HG02588 (cell line): ENCODE data around the gene LRRC25.

ENCODE experiments used
- ATAC-seq: cut with Tn5 transposase; IDR thresholded peaks from one replicate; pipeline ENCODE4 v1.9.1; 2021; ENCODE audit warnings: mild to moderate bottlenecking, moderate library complexity; ENCODE audit not compliant: unreplicated experiment

The LRRC25 gene

DNA sequence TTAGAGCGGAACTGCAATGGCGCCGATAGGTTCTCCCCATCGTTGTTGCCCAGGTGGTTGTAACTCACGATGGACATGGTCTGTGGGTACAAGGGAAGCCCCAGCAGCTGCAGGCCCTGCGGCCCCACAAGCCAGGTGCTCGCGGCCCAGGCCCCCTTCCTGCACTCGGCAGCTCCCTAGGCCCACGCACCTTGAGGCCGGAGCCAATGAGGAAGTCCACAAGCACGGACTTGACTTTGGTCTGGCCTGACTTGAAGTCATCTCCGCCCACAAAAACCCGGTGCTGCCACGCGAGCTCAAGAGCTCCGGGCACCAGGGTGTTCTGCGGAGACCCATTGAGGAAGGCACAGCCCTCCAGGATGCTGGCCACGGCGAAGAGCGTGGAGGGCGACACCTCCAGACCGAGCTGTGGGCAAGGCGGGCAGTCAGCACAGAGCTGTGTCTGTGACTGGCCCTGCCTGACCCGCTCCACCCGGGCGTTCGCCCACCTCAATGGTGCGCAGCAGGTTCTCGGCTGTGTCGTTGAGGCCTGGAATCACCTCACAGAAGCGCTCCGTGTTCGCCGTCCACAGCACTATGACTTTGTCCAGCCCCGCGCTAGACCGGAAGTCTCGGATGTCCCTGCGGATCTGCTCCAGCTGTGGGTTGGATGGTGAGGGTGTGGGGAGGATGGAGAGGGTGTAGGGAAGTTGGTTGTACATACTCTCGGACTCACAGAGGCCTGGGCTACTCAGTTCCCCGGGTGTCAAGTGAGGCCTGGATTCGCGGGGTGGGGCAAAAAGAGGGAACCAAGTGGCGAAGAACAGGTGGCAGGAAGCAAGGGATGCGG lies 38.6 kb upstream of the LRRC25 start:
- no peak for ATAC-seq

DNA sequence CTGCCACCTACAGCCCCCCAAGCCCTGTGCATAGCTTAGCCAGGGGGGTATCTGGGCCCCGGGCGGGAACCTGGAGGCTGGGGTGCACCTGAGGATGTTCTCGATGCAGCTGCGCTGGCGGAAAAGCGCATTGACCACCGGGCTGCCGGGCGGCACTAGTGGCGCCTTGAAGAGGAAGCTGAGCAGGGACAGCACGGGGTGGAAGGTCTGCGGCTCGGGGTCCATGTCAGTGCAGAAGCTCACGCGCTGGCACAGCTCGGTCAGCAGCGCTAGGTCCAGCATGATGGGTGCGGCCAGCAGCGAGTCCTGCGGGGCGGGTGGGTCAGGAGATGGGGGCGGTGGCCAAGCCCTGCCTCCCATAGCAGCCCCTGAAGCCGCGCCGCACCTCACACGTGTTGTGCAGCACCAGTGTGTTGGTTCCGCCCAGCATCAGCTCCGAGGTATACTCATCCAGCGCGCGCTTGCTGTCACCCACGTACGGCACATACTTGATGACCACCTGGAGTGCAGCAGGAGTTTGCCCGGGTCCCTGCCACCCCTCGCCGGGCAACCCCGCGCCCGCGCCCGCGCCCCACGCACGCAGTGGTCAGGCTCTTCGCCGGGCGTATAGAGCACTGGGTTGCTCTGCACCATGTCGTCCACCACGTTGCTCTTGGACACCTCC lies 37.9 kb upstream of the LRRC25 start:
- ATAC-seq, result no peak

DNA sequence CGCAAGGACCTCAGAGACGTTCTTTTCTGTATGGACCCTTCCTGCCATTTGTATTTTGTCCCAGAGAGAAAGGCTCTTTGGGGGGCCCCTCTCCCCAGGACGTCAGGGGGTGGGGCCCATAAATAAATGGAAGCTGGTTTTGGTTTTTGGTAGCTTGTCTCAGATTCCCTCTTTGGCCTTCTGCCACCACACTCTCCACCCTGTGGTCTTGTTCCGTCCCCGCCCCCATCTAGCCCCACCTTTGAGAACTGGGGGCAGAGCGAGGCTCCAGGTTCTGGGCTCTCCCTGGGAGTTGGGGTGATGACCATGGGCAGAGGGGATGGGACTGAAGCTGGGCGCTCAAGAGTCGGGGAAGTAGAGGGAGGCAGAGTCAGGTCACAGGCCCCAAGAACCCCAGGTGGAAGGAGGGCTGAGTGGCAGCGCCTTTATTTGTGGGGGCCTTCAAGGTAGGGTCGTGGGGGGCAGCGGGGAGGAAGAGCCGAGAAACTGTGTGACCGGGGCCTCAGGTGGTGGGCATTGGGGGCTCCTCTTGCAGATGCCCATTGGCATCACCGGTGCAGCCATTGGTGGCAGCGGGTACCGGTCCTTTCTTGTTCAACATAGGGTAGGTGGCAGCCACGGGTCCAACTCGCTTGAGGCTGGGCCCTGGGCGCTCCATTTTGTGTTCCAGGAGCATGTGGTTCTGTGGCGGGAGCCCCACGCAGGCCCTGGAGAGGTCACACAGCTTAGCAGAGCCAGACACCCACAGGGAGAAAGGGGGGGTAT lies 37.2 kb upstream of the LRRC25 start:
- ATAC-seq, result no peak

DNA sequence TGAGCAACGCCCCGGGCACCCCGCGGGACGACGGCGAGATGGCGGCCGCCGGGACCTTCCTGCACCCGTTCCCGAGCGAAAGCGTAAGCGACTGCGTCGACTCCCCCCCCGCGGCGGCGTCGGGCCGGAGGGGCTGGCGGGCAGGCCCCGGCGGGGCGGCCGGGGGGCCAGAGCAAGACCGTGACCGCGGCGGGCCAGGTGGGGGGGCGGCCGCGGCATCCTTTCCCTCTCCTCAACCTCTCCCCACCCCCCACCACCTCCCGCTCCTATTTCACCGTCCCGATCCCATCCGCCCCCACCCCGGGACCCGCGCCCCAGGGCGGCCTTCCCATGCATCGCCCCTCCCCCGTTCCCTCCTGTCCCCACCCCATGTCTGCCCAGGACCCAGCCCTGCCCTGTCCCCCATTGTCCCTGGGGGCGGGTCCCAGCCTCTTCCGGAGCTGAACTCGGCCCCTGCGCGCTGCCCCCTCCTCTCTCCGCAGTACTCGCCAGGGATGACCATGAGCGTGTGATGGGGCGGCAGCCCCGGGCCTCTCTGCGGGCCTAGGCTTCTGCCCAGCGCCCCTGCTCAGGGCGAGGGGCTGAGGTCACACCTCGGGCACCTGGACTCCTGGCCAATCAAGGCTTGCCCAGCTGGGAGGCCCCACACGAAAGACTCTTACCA lies 36.4 kb upstream of the LRRC25 start:
- no peak for ATAC-seq

DNA sequence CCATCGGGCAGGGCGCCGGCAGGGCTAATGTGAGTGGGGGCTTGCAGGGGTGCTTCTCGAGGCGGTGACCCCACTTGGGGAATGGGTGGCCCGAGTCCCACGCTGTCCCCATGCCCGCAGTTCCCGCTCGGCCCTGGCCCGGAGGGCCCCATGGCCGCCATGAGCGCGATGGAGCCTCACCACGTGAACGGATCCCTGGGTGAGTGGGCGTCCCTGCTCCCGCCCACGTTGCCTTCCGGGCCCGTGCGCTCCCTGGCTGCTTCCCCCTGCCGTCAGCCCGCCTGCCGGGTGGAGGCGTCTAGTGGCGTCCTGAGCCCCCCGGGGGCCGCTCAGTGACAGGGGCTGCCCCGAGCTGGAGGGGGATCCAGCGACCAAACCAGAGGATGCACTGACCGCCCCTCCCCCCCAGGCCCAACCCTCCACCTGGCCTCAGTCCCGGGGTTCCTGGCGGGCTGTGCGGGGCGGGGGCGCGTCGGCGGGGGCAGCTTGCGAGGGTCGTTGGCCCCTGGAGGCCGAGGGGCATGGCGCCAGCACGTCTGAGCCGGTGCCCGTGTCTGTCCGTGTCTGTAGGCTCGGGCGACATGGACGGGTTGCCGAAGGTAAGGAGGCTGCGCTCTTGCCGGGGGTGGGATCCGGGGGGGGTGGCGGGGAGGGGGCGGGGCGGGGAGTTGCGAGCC lies 35.7 kb upstream of the LRRC25 start:
- ATAC-seq, result no peak

DNA sequence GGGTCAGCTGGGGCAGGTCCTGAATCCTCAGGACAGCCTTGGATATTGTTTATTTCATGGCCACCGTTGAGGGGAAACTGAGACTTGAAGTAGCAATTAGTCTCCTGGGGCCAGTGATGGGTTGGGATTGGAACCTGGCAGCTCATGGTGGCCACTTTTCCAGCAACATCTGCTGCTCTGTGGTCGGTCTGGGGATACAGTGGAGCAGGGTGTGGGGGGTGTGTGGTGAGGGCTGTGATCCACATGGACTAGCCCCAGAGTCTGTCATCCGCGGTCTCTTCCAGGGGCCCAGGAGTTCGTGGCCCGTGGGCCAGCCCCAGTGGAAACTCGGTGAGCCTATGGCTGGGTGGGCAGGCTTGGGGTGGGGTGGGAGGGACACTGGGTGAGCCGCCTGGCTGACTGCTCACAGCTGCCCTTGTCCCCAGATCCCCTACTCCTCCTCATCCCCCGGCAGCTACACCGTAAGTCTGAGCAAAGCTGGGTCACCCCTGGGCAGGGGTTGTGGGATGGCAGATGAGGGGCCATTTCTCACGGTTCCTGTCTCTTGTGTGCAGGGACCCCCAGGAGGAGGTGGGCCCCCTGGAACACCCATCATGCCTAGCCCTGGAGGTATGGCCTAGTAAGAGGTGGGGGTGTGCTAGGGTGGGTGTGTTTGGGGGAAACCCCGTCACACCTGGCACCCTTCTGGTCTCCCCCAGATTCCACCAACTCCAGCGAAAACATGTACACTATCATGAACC lies 35.0 kb upstream of the LRRC25 start:
- ATAC-seq, result no peak

DNA sequence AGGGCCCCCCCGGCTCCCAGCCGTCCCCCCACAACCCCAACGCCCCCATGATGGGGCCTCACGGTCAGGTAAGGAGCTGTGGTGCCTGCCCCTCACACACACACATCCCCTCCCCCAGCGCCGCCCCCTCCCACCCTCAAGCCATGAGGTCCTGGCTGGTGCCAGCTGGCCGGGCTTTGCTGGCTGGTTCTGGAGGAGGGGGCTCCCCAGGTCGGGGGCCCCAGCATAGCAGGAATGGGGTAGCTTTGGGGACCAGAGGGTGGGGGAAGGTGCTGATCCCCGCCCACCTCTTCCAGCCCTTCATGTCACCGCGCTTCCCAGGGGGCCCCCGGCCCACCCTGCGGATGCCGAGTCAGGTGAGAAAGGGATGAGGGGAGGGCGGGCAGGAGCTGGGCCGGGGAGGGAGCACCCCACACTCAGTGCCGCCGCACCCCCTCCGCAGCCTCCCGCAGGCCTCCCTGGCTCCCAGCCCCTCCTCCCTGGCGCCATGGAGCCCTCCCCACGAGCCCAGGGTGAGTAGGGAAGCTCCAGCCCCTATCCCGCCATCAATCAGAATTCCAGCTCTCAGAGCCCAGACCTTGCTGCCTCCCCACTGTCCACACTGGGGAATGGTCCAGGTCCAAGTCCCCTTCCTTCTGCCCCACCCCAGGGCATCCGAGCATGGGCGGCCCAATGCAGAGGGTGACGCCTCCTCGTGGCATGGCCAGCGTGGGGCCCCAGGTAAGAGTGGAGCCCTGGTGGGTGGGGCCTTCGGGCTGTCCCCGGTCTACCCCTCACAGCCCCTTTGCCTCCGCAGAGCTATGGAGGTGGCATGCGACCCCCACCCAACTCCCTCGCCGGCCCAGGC lies 34.2 kb upstream of the LRRC25 start:
- no peak for ATAC-seq

DNA sequence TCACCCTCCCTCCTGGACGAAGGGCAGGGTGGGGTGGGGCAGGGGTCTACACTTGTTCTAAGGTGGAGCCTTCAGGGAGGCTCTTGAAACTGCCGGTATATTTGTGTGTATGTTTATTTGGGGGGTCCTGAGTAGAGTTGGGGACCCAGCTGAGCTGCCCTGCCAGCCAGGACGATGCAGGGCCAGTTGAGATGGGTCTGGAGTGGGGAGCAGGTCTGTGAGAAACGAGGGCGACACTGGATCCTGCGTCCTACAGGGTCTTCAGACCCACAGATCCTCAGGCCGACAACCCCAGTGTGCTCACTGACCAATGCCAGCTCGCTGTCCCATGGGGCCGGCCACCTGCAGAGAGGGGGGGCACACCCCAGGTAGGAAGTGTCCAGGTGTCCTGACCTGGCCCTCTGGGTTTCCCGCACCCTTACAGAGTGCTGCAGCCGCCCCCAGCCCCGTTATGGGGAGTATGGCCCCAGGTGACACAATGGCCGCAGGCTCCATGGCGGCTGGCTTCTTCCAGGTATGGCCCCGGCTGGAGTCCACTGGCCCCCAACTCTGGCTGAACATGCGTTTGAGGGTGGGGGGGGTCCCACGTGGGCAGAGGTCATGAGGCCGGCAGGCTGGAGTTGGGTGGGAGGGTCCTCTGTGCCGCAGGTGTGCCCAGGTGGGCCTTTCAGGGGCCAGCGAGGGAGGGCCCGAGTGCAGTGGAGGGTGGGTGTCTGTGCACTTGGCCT lies 33.2 kb upstream of the LRRC25 start:
- ATAC-seq, result no peak

DNA sequence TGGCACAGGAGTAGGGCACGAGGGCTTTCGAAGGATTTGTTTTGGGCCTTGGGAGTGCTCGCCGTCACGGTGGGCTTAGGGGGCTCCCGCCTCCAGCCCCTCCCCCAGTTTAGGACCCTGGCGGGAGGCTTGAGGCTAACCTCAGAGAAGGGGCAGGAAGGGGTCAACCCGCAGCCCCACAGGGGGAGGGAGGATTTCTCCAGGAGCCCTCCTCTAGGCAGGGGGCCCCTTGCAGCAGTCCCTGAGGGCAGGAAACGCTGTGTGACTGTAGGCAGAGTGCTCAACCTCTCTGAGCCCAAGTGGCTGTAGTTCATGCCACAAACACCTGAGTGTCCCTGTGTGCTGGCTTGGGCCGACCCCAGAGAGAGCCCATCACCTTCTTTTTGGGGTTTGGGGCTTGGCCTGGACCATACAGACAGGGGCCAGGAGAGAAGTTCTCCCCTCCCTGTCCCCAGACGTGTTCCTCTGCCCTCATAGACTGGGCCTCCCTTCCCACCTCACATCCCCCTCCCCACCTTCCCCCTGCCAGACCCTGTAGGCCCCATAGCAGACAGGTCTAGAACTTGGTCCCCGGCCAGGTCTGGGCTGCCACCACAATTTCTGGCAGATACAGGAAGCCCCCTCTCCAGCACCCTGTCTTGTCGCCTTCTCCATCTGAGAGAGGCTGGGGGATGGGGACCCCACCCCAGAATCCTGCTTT lies 32.4 kb upstream of the LRRC25 start:
- no peak for ATAC-seq

DNA sequence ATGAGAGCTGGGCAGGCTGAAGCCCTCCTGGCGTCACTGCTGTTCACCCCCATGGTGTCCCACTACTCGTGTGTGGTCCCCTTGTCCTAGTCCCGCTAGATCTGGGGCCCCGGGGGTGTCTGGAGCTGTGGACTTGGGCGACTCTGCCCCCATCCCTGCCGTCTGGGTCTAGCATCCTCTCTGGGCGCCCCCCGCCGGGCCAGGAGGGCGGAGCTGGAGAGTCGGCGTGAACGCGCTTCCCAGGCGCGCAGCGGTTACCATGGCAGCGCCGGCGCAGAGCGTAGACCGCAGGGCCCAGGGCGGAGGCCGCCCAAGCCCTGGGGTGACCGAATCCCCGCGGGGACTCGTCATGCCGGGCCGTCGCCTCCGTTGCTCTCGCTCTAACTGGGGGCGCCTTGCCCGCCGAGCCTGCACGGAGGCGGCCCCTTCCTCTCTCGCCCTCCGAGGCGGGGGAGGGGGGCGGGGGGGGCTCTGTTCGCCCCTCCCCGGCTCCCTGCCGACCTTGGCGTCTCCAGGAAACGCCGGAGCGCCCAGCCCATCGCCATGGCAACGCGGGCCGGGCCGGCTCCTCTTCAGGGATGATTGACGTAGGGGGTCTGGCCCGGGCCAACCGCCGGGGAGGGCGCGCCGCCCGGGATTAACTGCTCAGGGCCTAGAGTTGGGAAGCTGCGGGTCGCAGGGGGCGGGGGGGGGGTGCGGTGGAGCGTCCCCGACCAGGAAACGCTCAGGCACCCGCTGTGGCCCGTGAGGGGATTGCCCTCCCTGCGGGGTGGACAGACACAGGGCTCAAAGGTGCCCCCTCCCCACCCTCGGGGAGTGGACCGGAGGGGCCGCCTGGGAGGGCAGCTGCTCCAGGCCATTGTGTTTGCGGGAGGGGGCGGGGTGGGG lies 31.6 kb upstream of the LRRC25 start:
- peak; percentile 44 for ATAC-seq

DNA sequence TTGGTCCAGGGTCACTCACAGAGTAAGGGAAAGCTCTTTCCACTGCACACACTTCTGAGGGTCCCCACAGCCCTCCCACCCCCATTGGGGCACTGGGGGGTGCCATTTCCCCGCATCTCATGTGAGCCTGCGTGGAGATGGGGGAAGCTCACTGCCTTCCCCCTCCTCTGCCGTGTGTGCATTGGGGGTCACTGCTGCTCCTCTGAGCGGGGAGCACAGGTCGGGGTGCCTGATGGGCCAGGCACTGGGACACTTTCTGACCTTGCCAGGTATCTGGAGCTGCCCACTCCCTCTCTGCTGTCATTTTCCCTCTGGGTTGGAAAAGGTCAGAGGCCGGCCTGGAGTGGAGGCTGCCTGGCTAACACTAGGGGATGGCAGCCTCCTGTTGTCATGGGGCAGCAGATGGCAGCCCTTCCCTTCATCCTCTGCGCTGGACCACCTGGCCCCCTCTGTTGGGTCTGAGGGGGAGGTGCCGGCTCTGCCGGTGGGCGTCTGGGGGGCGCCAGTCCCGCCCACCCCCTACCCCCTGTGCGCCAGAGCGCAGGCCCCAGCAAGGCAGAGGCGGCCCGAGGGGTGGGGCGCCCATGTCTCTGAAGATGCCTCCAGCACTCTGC lies 30.9 kb upstream of the LRRC25 start:
- no peak for ATAC-seq

DNA sequence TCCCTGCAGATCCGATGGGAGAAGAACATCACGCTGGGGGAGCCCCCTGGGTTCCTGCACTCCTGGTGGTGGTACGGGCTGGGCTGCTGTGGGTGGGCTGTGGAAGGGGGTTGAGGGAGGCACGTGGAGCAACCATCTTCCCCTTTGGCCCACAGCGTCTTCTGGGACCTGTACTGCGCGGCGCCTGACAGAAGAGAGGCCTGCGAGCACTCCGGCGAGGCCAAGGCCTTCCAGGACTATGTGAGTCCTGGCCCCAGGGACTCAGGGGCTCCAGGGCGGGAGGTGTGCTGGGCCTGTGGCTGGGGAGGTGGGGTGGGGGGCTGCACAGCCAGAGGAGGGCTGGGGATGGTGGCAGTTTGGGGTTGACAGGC lies 30.3 kb upstream of the LRRC25 start:
- ATAC-seq, result no peak

DNA sequence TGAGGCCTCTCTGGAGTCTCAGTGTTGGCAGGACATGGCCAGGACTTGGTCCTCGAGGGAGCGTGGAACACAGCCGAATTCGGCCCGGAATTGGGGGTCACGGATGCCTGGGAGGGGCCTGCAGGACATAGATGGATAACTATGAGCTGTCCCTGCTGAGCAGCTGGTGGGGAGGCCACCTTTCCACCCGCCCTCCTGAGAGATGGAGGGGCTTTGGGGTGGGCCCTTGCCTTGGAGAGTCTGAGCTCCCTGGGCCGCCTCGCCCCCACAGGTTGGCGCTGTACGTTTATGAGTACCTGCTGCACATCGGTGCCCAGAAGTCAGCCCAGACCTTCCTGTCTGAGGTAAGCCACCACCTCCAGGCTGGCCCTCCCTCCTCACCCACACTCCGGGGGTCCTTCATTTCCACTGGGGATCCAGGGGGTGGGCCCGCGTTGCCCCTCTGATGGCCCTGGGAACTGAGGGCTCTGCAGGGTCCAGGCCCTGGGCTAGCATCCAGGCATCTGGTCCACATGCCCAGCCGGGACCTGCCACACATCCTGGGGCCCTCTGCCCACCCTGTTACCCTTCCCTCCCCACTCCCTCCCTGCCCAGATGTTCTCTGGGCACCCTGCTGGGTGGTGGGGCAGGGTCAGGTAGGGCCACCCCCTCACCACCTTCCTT lies 29.8 kb upstream of the LRRC25 start:
- ATAC-seq, result no peak

DNA sequence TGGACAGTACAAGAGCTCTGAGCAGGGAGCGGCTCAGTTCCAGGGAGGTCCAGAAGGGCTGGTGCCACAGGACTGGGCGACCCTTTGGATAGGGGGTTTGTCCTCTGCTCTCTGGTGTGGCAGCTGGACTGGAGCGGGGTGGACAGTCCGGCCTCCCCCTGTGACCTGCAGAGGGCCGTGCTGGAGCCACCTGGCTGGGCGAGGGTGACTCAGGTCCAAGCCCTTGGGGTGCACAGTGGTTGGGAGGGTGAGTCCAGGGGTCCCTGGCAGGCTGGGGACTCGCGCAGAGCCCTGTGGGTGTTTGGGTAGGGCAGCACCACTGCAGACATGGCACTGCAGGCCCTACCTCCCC lies 29.0 kb upstream of the LRRC25 start:
- no peak for ATAC-seq

DNA sequence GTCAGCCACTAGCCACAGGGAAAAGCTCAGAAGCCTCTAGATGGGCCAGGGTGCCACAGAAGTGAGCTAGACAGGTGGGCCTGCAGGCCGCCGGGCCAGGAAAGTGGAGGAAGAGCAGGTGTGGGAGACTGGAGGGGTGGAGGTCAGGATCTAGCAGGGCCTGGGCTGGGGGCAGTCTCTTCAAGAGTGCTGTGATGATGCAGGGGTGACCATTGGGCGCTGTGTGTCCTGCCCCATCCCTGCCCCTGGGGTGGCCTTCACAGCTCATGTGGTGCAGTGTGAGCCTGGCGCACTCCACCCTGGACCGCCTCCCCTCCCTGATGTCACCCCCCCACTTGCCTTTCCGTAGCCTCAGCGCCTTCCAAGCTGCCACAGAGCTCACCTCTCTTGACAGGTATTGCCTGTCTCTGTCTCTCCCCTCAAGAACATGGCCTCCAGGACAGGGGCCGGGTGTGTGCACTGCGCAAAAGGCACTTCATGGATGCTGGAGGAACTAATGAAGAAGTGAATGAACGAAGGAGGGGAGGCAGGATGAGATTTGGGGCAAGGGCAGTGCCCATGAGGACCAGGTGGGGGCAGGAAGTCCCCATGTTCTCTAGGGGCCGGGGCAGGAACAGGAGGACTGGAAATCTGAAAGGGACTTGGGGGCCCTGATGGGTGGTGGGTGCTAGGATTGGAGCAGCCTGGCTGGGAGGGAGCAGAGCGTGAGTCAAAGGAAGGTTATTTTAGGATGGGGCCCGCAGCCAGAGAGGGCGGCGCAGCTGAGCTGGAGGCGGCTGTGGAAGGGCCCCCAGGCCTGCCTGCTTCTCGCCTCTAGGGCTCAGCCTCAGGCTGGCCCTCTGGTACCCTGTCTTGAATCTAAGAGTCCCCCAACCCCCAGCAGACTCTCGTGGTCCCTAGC lies 28.3 kb upstream of the LRRC25 start:
- ATAC-seq, result no peak
